Upper lobe of left lung (tissue), 6 donors: ENCODE data around the gene CDK5RAP1. TPM values are rescaled to one million over a fixed set of nuclear protein-coding genes. Genes with fewer than 3 reads are reported as not detected.

Experiments
- ATAC-seq, 2 donors: fragments of 200-7000 bp; cut with Tn5 transposase; one replicate each; pipeline ENCODE4 v1.9.1; 2022; ENCODE audit warnings: mild to moderate bottlenecking in 2 of 2, moderate library complexity in 2 of 2; ENCODE audit not compliant: low FRiP score in 2 of 2
- DNase-seq, 2 donors: peaks; one replicate each; pipeline ENCODE4 v3.0.0-alpha.2; 2019 to 2020
- H3K27ac ChIP-seq, 4 donors: fragments of 200-600 bp; sonication (generic); one replicate each; pipeline ENCODE4 v1.5.1; 2016 to 2019
- H3K27me3 ChIP-seq, 4 donors: fragments of 200-600 bp; sonication (generic); one replicate each; pipeline ENCODE4 v1.5.1; 2017 to 2019
- H3K36me3 ChIP-seq, 4 donors: fragments of 200-600 bp; sonication (generic); one replicate each; pipeline ENCODE4 v1.5.1; 2016 to 2019
- H3K4me1 ChIP-seq, 4 donors: fragments of 200-600 bp; sonication (generic); one replicate each; pipeline ENCODE4 v1.5.1; 2018 to 2019
- H3K4me3 ChIP-seq, 4 donors: fragments of 200-600 bp; sonication (generic); one replicate each; pipeline ENCODE4 v1.5.1; 2017 to 2019; ENCODE audit warnings: mild to moderate bottlenecking in 2 of 4, moderate library complexity in 1 of 4
- H3K9me3 ChIP-seq, 4 donors: fragments of 200-600 bp; sonication (generic); one replicate each; pipeline ENCODE4 v1.5.1; 2018 to 2019
- EP300 ChIP-seq, 4 donors: sonication (generic); formaldehyde crosslinking; IDR thresholded peaks; one replicate each; pipeline ENCODE4 v1.5.1; 2017; ENCODE audit warnings: antibody characterized with exemption in 4 of 4, control low read depth in 2 of 4
- POLR2A ChIP-seq, 4 donors: fragments of 450-650 bp; IDR thresholded peaks; one replicate each; pipeline ENCODE4 v1.5.1; 2016 to 2017; ENCODE audit warnings: antibody characterized with exemption in 4 of 4, mild to moderate bottlenecking in 2 of 4
- POLR2AphosphoS5 ChIP-seq, 2 donors: sonication (generic); formaldehyde crosslinking; IDR thresholded peaks; one replicate each; pipeline ENCODE4 v1.5.1; 2017; ENCODE audit warnings: antibody characterized with exemption in 2 of 2
- WGBS, 2 donors: methylation state at CpG; one replicate each; pipeline ENCODE4 v1.1.5; 2017 to 2018; 5-methylcytosine and 5-hydroxymethylcytosine counted together
- total RNA-seq, 6 donors: library from RNA; depleted of rRNA in 4 of 6; stranded (reverse); fragments of >200 nt in 4 of 6; gene quantifications; one replicate each; pipeline versions ENCODE4 v1.1.0 to v1.2.1, GENCODE V29; 2016 to 2021
- TF ChIP-seq, protein P1 (sequence below), 6 experiments: fragments of 450-650 bp in 4 of 6; fragments of 200-600 bp in 2 of 6; sonication (generic) in 2 of 6; IDR thresholded peaks; one replicate each; pipeline ENCODE4 v1.5.1; 2016 to 2019; ENCODE audit warnings: antibody characterized with exemption in 6 of 6
- donor health status: DM: no; HTN: no; CAD: no; lungs with moderate emphysema.
- donor health status: DM: no; HTN: yes; CAD: no; lungs with severe emphysema.

CDK5RAP1 gene
- total RNA-seq, 6 donors from 2014 or later: 19.1 to 33.7 (median 25.0) TPM

GRCh38 chr20:33336375-33336774 is 64.9 kb downstream of the CDK5RAP1 start:
- Histone ChIP-seq H3K27me3 (no peaks in the 10 kb centered on the region), H3K36me3 (no peaks in the 10 kb centered on the region), H3K4me1 (no peaks in the 10 kb centered on the region), H3K27ac (no peak overlapping the region), H3K9me3 (no peaks in the 10 kb centered on the region), H3K4me3 (no peak overlapping the region)
- DNase-seq (no peak), ATAC-seq (no peak)
- 89 to 94% methylated on average over 3 of the region's 3 CpGs for WGBS, 2 donors
- TF ChIP-seq, protein P1, sequence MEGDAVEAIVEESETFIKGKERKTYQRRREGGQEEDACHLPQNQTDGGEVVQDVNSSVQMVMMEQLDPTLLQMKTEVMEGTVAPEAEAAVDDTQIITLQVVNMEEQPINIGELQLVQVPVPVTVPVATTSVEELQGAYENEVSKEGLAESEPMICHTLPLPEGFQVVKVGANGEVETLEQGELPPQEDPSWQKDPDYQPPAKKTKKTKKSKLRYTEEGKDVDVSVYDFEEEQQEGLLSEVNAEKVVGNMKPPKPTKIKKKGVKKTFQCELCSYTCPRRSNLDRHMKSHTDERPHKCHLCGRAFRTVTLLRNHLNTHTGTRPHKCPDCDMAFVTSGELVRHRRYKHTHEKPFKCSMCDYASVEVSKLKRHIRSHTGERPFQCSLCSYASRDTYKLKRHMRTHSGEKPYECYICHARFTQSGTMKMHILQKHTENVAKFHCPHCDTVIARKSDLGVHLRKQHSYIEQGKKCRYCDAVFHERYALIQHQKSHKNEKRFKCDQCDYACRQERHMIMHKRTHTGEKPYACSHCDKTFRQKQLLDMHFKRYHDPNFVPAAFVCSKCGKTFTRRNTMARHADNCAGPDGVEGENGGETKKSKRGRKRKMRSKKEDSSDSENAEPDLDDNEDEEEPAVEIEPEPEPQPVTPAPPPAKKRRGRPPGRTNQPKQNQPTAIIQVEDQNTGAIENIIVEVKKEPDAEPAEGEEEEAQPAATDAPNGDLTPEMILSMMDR (IDR thresholded peaks at IDR 0.05): no peak
- TF ChIP-seq EP300 (IDR thresholded peaks at IDR 0.05): no peak
- TF ChIP-seq POLR2A (IDR thresholded peaks at IDR 0.05): no peak
- no peak for TF ChIP-seq POLR2AphosphoS5 (IDR thresholded peaks at IDR 0.05)

GRCh38 chr20:33334111-33334510 is 67.2 kb downstream of the CDK5RAP1 start:
- H3K9me3 ChIP-seq: no peaks in the 10 kb centered on the region
- no peaks in the 10 kb centered on the region for H3K4me1 ChIP-seq
- H3K4me3 ChIP-seq: no peak overlapping the region
- TF ChIP-seq, protein P1 (IDR thresholded peaks at IDR 0.05): no peak
- TF ChIP-seq POLR2AphosphoS5 (IDR thresholded peaks at IDR 0.05) (no peak), EP300 (IDR thresholded peaks at IDR 0.05) (no peak), POLR2A (IDR thresholded peaks at IDR 0.05) (no peak)
- no peak overlapping the region for H3K27ac ChIP-seq
- ATAC-seq (no peak), DNase-seq (no peak)
- no peaks in the 10 kb centered on the region for H3K36me3 ChIP-seq
- no peaks in the 10 kb centered on the region for H3K27me3 ChIP-seq
- 88 to 92% methylated on average over 3 of the region's 3 CpGs for WGBS, 2 donors

GRCh38 chr20:33333616-33334015 is 67.7 kb downstream of the CDK5RAP1 start:
- WGBS, 2 donors: 90 to 92% methylated on average over 6 to 7 of the region's 7 CpGs
- Histone ChIP-seq H3K9me3 (no peaks in the 10 kb centered on the region), H3K4me3 (no peak overlapping the region), H3K27me3 (no peaks in the 10 kb centered on the region), H3K36me3 (no peaks in the 10 kb centered on the region), H3K27ac (no peak overlapping the region), H3K4me1 (no peaks in the 10 kb centered on the region)
- DNase-seq: no peak
- TF ChIP-seq POLR2AphosphoS5 (IDR thresholded peaks at IDR 0.05): no peak
- no peak for TF ChIP-seq EP300 (IDR thresholded peaks at IDR 0.05)
- TF ChIP-seq, protein P1 (IDR thresholded peaks at IDR 0.05): no peak
- no peak for TF ChIP-seq POLR2A (IDR thresholded peaks at IDR 0.05)
- no peak for ATAC-seq

GRCh38 chr20:33332905-33333456 is 68.3 kb downstream of the CDK5RAP1 start:
- no peak for ATAC-seq
- Histone ChIP-seq H3K36me3 (no peaks in the 10 kb centered on the region), H3K27me3 (no peaks in the 10 kb centered on the region), H3K27ac (no peak overlapping the region), H3K4me1 (no peaks in the 10 kb centered on the region), H3K4me3 (no peak overlapping the region), H3K9me3 (no peaks in the 10 kb centered on the region)
- WGBS, 2 donors: 81 to 86% methylated on average over 12 to 20 of the region's 20 CpGs
- peak in 1 of 2 donors; percentile 68 for DNase-seq
- TF ChIP-seq EP300 (IDR thresholded peaks at IDR 0.05) (no peak), POLR2A (IDR thresholded peaks at IDR 0.05) (no peak), POLR2AphosphoS5 (IDR thresholded peaks at IDR 0.05) (no peak)
- TF ChIP-seq, protein P1 (IDR thresholded peaks at IDR 0.05): no peak
